Measurements from ENCODE around the gene KRT80. TPM values are rescaled to one million over a fixed set of nuclear protein-coding genes. Genes with fewer than 3 reads are reported as not detected.

Gene KRT80
- total and polyA plus RNA-seq, 2 of the 13 experiments (the other 11 are each of a cell fraction or from before 2014, with no cell fraction given), result 0.27 to 0.53 TPM

DNA sequence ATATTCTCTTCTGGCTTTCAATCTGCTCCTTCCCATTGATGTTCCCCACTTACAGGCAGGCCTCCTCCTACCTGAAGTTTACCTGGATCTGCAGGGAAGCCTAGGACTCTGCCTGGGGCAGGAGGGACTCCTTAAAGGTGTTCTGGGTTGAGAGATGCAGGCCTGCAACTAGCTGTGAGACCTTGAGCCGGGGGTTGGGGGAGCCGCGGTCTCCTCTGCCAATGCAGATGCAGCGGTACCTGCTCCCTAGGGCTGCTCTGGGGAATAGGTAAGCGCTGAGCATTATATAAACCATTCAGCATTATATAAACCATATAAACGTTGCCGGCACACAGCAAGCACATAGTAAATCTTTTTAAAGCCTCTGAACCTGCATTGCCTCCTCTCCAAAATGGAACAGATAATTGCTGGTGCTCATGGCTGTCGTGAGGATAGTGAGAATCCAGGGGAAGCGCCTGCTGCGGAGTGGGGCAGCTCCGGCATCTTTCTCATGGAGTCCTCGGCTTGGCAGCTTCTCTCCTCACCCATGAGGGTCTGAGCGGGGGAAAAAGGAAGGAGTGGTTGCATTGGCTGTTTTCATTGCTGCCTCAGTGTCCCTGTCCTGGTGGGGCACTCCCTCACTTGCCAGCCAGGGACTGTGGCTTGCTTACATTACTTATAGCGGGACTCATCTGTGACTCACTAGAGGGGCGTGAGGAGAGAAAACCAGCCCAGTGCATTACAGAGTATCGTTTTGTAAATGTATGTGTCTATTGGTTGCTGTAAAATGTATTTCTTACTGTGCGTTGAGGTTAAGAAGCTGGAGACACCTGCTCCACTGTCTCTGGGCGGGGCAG lies 12.5 kb upstream of the KRT80 start:
- Histone ChIP-seq H3K27me3 (ENCODE audit: control insufficient read depth in 1 of 2, insufficient read depth in 2 of 2, low read length in 2 of 2) (peaks cover 14 to 74% of the 10 kb centered on the region in 2 experiments), H3K79me2 (ENCODE audit: insufficient read depth, low read length) (no peaks in the 10 kb centered on the region), H2AFZ (ENCODE audit: low read length) (no peak overlapping the region), H3K27ac (ENCODE audit: extremely low read length, insufficient read depth, low read length) (no peak overlapping the region), H3K4me3 (replicated peaks in 1 of 3; ENCODE audit: insufficient read depth in 1 of 3, low read depth in 2 of 3, low read length in 3 of 3) (no peak overlapping the region), H3K9me3 (ENCODE audit: low read length) (no peaks in the 10 kb centered on the region), H3K36me3 (replicated peaks in 1 of 2; ENCODE audit: control insufficient read depth in 1 of 2, insufficient read depth in 2 of 2, low read length in 2 of 2) (no peaks in the 10 kb centered on the region), H3K4me1 (ENCODE audit: insufficient read depth, low read length) (peaks cover 12% of the 10 kb centered on the region; the same call in 1 of the 2 replicates), H3K9ac (ENCODE audit: insufficient read depth, low read depth, low read length) (no peak overlapping the region), H3K4me2 (ENCODE audit: low read depth, low read length) (no peak overlapping the region), H4K20me1 (ENCODE audit: insufficient read depth, low read length) (0 out of 2 replicates have a peak, but pooled peaks cover 2% of the 10 kb centered on the region)
- DNase-seq (ENCODE audit: low spot score) (no peak), FAIRE-seq (no peak), ATAC-seq (no peak)
- BruUV-seq (replicated peaks), result no TSS peak
- 30% methylated on average over 7 of the region's 18 CpGs for WGBS (ENCODE audit: low lambda C conversion rate)
- in situ Hi-C loops (cut with HindIII; ENCODE audit: extremely low pct_ligation_motif_present, low pct_unique_long_range_greater_than_20kb), result loop anchor here (5.0 kb wide), 1 partner anchor 37 kb away; no protein-coding TSS in a partner anchor
- TF ChIP-seq NFIC (IDR thresholded peaks at IDR 0.05; ENCODE audit: low read length) (no peak), SMYD3 (CRISPR knock-in tag; IDR thresholded peaks at IDR 0.05) (no peak), ELF4 (CRISPR knock-in tag; IDR thresholded peaks at IDR 0.05; ENCODE audit: borderline replicate concordance) (no peak), RFXANK (CRISPR knock-in tag; IDR thresholded peaks at IDR 0.05) (no peak), KMT2B (CRISPR knock-in tag; IDR thresholded peaks at IDR 0.05) (no peak), NFKBIZ (CRISPR knock-in tag; IDR thresholded peaks at IDR 0.05) (no peak), CENPX (CRISPR knock-in tag; IDR thresholded peaks at IDR 0.05) (no peak), REXO4 (CRISPR knock-in tag; IDR thresholded peaks at IDR 0.05; ENCODE audit: borderline replicate concordance) (no peak), ZNF205 (CRISPR knock-in tag; IDR thresholded peaks at IDR 0.05) (no peak), DNMT1 (CRISPR knock-in tag; IDR thresholded peaks at IDR 0.05) (no peak), STAG1 (CRISPR knock-in tag; IDR thresholded peaks at IDR 0.05) (no peak), KLF12 (CRISPR knock-in tag; IDR thresholded peaks at IDR 0.05; ENCODE audit: borderline replicate concordance) (no peak), ZNF33A (CRISPR knock-in tag; IDR thresholded peaks at IDR 0.05; ENCODE audit: borderline replicate concordance) (no peak)
- TF ChIP-seq, protein P1, sequence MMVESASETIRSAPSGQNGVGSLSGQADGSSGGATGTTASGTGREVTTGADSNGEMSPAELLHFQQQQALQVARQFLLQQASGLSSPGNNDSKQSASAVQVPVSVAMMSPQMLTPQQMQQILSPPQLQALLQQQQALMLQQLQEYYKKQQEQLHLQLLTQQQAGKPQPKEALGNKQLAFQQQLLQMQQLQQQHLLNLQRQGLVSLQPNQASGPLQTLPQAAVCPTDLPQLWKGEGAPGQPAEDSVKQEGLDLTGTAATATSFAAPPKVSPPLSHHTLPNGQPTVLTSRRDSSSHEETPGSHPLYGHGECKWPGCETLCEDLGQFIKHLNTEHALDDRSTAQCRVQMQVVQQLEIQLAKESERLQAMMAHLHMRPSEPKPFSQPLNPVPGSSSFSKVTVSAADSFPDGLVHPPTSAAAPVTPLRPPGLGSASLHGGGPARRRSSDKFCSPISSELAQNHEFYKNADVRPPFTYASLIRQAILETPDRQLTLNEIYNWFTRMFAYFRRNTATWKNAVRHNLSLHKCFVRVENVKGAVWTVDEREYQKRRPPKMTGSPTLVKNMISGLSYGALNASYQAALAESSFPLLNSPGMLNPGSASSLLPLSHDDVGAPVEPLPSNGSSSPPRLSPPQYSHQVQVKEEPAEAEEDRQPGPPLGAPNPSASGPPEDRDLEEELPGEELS (CRISPR knock-in tag; IDR thresholded peaks at IDR 0.05), result no peak
- TF ChIP-seq, protein P2, sequence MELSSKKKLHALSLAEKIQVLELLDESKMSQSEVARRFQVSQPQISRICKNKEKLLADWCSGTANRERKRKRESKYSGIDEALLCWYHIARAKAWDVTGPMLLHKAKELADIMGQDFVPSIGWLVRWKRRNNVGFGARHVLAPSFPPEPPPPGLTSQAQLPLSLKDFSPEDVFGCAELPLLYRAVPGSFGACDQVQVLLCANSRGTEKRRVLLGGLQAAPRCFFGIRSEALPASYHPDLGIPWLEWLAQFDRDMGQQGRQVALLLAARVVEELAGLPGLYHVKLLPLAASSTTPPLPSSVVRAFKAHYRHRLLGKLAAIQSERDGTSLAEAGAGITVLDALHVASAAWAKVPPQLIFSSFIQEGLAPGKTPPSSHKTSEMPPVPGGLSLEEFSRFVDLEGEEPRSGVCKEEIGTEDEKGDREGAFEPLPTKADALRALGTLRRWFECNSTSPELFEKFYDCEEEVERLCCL (CRISPR knock-in tag; IDR thresholded peaks at IDR 0.05; ENCODE audit: borderline replicate concordance), result no peak
- TF ChIP-seq, protein P3, sequence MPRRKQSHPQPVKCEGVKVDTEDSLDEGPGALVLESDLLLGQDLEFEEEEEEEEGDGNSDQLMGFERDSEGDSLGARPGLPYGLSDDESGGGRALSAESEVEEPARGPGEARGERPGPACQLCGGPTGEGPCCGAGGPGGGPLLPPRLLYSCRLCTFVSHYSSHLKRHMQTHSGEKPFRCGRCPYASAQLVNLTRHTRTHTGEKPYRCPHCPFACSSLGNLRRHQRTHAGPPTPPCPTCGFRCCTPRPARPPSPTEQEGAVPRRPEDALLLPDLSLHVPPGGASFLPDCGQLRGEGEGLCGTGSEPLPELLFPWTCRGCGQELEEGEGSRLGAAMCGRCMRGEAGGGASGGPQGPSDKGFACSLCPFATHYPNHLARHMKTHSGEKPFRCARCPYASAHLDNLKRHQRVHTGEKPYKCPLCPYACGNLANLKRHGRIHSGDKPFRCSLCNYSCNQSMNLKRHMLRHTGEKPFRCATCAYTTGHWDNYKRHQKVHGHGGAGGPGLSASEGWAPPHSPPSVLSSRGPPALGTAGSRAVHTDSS (CRISPR knock-in tag; conservative IDR thresholded peaks at IDR 0.05), result no peak
- CTCF ChIA-PET (ENCODE audit: low intra/inter-chr PET ratio, low total read pairs), result no interaction called here
- intact Hi-C loops (cut with micrococcal nuclease; ENCODE audit: unreplicated experiment), result no loop called here
- POLR2A ChIA-PET, result no interaction called here
